Right atrium auricular region (tissue), 2 donors: ENCODE measurements around the gene PLCH1. TPM values are rescaled to one million over a fixed set of nuclear protein-coding genes. Genes with fewer than 3 reads are reported as not detected.

ENCODE experiments used
- DNase-seq: peaks from one replicate; pipeline ENCODE4 v3.0.0-alpha.2; 2019; ENCODE audit warnings: low spot score
- H3K27ac ChIP-seq, 2 donors: fragments of 200-600 bp; sonication (generic); 1 replicate in 1 of 2; 2 replicates in 1 of 2; pipeline ENCODE4 v1.5.1; 2016 to 2019
- H3K27me3 ChIP-seq, 2 donors: fragments of 200-600 bp; sonication (generic); one replicate each; pipeline versions ENCODE4 v1.5.1 to v1.6.0; 2017 to 2019
- H3K36me3 ChIP-seq: fragments of 200-600 bp; sonication (generic); one replicate; pipeline ENCODE4 v1.5.1; 2016
- H3K4me1 ChIP-seq, 2 donors: fragments of 200-600 bp; sonication (generic); one replicate each; pipeline versions ENCODE4 v1.5.1 to v1.6.0; 2017 to 2019
- H3K4me3 ChIP-seq, 2 donors: fragments of 200-600 bp; sonication (generic); 1 replicate in 1 of 2; 2 replicates in 1 of 2; pipeline ENCODE4 v1.5.1; 2017 to 2019; ENCODE audit warnings: mild to moderate bottlenecking in 1 of 2, moderate library complexity in 1 of 2
- H3K9me3 ChIP-seq, 2 donors: fragments of 200-600 bp; sonication (generic); one replicate each; pipeline ENCODE4 v1.5.1; 2019
- total RNA-seq, 2 donors: library from RNA; depleted of rRNA; stranded (reverse); fragments of >200 nt; gene quantifications; one replicate each; pipeline ENCODE4 v1.1.0, GENCODE V29; 2016
- TF ChIP-seq, protein P1 (sequence below), 2 donors: fragments of 200-600 bp; sonication (generic); IDR thresholded peaks; one replicate each; pipeline ENCODE4 v1.5.1; 2019; ENCODE audit warnings: antibody characterized with exemption in 2 of 2

PLCH1 gene
- total RNA-seq, 2 donors from 2014 or later, result 1.4 to 1.5 TPM

DNA sequence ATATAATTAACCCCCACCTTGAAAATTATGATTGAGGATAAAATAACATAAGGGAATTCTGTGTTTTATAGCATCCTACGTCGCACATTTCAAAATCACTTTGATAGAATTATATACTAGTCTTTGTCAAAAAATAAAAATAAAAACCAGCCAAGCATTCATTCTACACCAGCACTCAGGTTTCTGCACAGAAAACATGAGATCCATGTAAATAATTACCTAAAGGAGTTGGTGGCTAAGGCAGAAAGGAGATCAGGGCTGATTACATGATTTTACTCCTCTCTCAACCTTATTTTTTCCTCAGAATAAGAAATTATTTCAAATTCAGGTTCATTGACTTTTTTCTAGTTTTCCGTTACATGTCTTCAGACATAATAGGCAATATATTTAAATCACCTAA lies 194.5 kb downstream of the PLCH1 start:
- Histone ChIP-seq H3K4me1 (no peaks in the 10 kb centered on the region), H3K27ac (no peak overlapping the region), H3K27me3 (no peaks in the 10 kb centered on the region), H3K4me3 (no peak overlapping the region), H3K9me3 (no peaks in the 10 kb centered on the region), H3K36me3 (no peaks in the 10 kb centered on the region)
- no peak for DNase-seq
- TF ChIP-seq, protein P1, sequence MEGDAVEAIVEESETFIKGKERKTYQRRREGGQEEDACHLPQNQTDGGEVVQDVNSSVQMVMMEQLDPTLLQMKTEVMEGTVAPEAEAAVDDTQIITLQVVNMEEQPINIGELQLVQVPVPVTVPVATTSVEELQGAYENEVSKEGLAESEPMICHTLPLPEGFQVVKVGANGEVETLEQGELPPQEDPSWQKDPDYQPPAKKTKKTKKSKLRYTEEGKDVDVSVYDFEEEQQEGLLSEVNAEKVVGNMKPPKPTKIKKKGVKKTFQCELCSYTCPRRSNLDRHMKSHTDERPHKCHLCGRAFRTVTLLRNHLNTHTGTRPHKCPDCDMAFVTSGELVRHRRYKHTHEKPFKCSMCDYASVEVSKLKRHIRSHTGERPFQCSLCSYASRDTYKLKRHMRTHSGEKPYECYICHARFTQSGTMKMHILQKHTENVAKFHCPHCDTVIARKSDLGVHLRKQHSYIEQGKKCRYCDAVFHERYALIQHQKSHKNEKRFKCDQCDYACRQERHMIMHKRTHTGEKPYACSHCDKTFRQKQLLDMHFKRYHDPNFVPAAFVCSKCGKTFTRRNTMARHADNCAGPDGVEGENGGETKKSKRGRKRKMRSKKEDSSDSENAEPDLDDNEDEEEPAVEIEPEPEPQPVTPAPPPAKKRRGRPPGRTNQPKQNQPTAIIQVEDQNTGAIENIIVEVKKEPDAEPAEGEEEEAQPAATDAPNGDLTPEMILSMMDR (IDR thresholded peaks at IDR 0.05), result no peak

DNA sequence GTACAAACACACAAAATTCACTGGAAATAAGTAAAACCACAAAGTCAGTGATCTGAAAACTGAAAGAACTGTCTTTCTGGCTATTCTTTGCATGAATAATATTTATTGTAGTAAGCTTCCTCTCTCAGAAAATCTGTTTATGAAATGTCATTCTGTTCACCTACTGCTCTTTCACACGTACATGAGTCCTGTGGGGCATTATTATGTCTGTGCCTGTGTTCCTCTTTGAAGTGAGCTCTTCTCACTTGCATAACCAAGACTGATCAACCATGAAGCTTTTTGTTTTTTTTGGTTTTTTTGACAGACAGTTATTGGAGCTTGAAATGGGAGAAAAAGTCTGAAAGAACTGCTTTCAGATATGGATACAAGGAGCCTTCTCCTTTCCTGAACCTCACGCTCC lies 195.8 kb downstream of the PLCH1 start:
- no peaks in the 10 kb centered on the region for H3K9me3 ChIP-seq
- no peaks in the 10 kb centered on the region for H3K36me3 ChIP-seq
- H3K4me1 ChIP-seq, result no peaks in the 10 kb centered on the region
- TF ChIP-seq, protein P1 (IDR thresholded peaks at IDR 0.05), result no peak
- no peak overlapping the region for H3K27ac ChIP-seq
- H3K4me3 ChIP-seq, result no peak overlapping the region
- H3K27me3 ChIP-seq, result no peaks in the 10 kb centered on the region
- no peak for DNase-seq

DNA sequence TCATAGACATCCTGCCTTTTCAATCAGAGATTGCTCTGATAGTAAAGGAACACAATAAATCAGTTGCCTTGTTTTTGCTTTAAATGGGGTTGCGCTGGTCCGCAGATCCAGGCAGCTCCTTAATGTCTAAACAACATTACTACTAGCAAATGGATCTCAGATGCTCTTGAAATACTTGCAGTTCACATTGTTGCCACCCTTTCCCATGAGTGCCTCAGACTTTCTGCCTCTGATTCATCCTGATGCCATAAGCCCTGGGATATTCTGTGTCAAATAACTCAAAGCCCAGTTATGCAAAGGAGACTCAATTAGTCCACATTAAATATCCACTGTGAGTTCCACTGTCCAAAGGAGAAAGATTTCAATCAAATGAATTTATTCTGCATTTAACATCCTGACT lies 196.7 kb downstream of the PLCH1 start:
- Histone ChIP-seq H3K9me3 (no peaks in the 10 kb centered on the region), H3K36me3 (no peaks in the 10 kb centered on the region), H3K4me1 (no peaks in the 10 kb centered on the region), H3K27ac (no peak overlapping the region), H3K27me3 (no peaks in the 10 kb centered on the region), H3K4me3 (no peak overlapping the region)
- TF ChIP-seq, protein P1 (IDR thresholded peaks at IDR 0.05), result no peak
- DNase-seq, result no peak

DNA sequence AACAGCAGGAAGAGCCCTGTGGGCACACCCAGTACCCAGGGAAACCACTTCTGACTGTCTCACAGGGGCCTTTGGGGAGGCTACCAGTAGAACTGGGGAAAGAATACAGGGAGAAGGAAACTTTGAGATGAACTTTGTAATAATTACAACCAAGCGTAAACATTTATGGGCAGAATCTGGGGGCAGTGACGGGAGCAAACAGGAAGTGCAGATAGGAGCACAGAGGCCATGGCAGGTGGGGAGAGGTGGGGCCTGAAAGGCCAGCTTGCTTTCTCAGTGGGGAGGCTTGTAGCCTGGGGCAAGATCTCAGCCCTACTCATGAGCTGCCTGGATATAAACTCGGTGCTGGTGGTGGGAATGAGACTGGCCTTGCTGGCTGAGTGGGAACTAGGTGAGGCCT lies 209.8 kb downstream of the PLCH1 start:
- Histone ChIP-seq H3K9me3 (peaks cover 0 to 11% of the 10 kb centered on the region in 2 donors), H3K4me1 (no peaks in the 10 kb centered on the region), H3K27me3 (no peaks in the 10 kb centered on the region), H3K27ac (no peak overlapping the region), H3K36me3 (no peaks in the 10 kb centered on the region), H3K4me3 (no peak overlapping the region)
- DNase-seq, result no peak
- TF ChIP-seq, protein P1 (IDR thresholded peaks at IDR 0.05), result no peak

DNA sequence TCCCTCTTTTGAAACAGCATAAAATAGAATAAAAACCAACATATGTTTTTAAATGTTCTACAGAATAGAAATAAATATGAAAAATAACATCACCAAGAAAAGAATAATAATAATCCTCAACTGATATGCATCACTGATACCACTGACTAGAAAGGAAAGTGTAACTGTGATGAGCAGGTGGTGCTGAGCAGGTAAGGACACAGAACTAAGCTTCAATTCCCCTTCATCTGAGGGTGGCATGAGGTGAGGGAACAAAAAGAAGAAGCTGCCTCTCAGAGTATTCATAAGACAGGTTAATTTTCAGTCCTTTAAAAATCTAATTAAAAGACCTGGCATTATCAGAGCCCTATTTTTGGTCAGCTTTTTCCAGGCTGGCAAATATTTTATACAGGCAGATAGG lies 216.3 kb downstream of the PLCH1 start:
- Histone ChIP-seq H3K9me3 (peaks cover 0 to 7% of the 10 kb centered on the region in 2 donors), H3K27ac (no peak overlapping the region), H3K4me1 (no peaks in the 10 kb centered on the region), H3K36me3 (no peaks in the 10 kb centered on the region), H3K4me3 (no peak overlapping the region), H3K27me3 (no peaks in the 10 kb centered on the region)
- TF ChIP-seq, protein P1 (IDR thresholded peaks at IDR 0.05), result no peak
- no peak for DNase-seq

DNA sequence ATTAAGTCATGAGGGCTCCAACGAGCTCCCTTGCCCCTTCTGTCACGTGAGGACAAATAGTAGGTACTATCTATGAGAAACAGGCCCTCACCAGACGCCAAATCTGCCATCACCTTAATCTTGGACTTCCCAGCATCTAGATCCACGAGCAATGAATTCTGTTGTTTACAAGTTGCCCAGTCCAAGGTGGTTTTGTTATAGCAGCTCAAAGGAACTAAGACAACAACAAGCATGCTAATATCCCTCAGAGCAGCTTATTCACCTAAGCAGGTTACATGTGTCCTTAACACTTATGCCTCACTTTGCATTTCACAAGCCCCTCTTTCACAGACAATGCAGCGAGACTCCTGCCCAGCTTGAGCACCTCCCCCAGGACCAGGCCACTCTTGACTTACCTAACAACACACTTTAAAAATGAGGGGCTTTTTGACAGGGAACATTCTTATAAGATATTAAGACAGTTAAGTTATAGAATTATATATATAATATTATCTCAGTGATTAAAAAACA lies 219.5 kb downstream of the PLCH1 start:
- no peak for DNase-seq
- Histone ChIP-seq H3K9me3 (no peaks in the 10 kb centered on the region), H3K27me3 (no peaks in the 10 kb centered on the region), H3K4me1 (no peaks in the 10 kb centered on the region), H3K36me3 (no peaks in the 10 kb centered on the region), H3K4me3 (no peak overlapping the region), H3K27ac (no peak overlapping the region)
- TF ChIP-seq, protein P1 (IDR thresholded peaks at IDR 0.05), result no peak
